Lung microvascular endothelial cell (primary cell): ENCODE data around the gene RAI14. TPM values are rescaled to one million over a fixed set of nuclear protein-coding genes. Genes with fewer than 3 reads are reported as not detected.

Experiments
- DNase-seq, 2 donors: peaks; one replicate each; pipeline versions ENCODE4 v3.0.0 to v3.0.0-alpha.2; 2010; ENCODE audit warnings: low read depth in 2 of 2
- total RNA-seq: library from RNA; depleted of rRNA; stranded (reverse); fragments of >200 nt; gene quantifications from 2 replicates; pipeline ENCODE4 v1.2.1, GENCODE V29; 2014

RAI14 gene
- total RNA-seq, 1 donor from 2014 or later, result 187 TPM

DNA sequence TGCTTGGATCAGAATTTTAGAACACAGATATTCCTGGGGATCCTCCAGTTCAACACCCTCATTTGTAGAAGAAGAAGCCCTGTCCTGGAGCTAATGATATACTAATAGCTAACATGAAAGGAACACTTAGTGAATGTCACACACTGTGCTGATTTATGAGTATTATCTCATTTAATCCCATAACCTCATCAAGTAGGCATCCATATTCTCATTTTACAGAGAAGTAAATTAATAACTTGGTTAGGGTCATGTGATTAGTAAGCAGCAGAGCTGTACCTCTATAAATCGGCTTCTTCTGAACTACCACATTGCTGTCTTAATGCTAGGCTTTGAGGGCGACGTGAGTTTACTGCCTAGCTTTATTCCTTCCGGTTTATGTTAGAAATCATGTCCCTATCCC, 188.9 kb downstream of the RAI14 start:
- no peak for DNase-seq

- no peak for DNase-seq
Measured at GRCh38 chr5:34847056-34847455, 190.9 kb downstream of the RAI14 start.

- no peak for DNase-seq
Measured at GRCh38 chr5:34847552-34847951, 191.4 kb downstream of the RAI14 start.

GRCh38 chr5:34848230-34848629, 192.1 kb downstream of the RAI14 start:
- no peak for DNase-seq

DNA sequence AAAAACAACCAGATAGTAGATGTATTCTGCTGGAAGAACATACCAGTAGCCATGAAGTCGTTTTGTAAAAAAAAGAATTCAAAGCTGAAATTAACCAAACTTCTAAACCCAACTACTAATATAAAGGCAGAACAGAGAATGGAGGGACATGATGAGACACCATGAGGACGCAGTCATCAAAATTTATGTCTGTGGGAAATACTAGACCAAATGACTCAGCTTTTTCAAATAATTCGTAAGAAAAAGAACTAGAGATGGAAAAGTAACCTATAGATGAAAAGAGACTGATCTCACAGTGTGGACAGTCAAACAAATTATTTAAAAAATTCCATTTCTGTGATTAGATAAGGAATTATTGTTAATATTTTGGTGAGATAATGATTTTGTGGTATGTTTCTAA, 193.1 kb downstream of the RAI14 start:
- DNase-seq, result no peak

DNA sequence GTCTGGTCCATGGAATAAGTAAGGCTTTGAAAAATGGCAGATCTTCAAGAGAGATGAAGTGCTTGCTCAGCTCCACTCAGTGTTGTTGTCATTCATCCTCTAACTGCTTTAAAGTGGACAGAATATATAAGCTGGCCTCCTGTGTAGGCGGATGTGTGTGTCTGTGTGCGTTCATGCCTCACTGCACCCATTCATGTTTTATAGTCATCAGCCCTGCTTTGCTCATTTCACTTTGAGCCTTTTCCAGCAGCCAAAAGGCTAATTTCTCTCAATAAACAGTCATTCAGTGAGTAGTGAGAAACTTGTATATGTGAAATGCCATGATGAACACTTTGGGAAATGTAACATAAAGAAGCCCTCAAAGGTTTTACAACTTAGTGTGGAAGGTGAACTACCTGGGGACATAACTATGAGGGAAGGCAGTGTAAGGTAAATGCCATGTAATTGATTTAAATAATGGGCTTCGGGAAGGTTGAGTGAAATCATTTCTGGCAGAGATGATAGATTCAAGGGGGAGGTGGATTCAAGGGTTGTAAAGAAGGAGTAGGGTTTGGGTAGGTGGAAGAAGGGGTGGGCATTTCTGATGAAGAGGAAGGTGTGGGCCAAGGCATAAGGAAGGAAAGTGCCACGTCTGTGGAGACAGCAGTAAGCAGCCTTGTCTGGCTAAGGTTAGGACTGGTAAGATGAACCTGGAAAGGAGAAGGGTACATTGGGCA, 198.5 kb downstream of the RAI14 start:
- DNase-seq, result no peak

- DNase-seq, result no peak
Measured at GRCh38 chr5:34857161-34857560, 201.0 kb downstream of the RAI14 start.

DNA sequence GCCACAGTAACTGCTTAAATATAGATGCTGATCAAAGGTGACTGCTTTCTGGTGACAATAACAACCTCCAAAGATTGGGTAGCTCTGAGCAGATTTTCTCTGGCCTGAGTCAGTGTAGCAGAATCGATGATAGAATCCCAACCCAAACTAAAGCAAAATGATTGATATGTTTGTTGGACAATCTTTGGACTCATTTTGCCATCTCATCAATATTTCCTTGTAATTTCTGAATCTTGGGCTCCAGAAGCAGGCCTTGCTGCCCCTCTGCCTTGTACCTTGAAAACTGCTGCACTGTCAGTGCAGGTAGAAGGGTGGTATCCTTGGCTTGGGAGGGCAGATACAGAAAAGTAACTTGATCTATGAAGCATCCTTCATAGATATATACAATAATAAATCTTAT, 201.8 kb downstream of the RAI14 start:
- no peak for DNase-seq

- no peak for DNase-seq
Measured at GRCh38 chr5:34858790-34859189, 202.7 kb downstream of the RAI14 start.

- DNase-seq, result no peak
Measured at GRCh38 chr5:34859253-34859652, 203.1 kb downstream of the RAI14 start.

GRCh38 chr5:34863946-34864345, 207.8 kb downstream of the RAI14 start:
- peak; percentile 57 to 62 for DNase-seq

- DNase-seq, result no peak
Measured at GRCh38 chr5:34865091-34865490, 209.0 kb downstream of the RAI14 start.

GRCh38 chr5:34866989-34867471, 210.9 kb downstream of the RAI14 start:
- DNase-seq, result no peak

GRCh38 chr5:34867660-34868059, 211.5 kb downstream of the RAI14 start:
- DNase-seq, result no peak

GRCh38 chr5:34868791-34869190, 212.7 kb downstream of the RAI14 start:
- DNase-seq, result no peak

GRCh38 chr5:34869256-34869655, 213.1 kb downstream of the RAI14 start:
- DNase-seq, result no peak

DNA sequence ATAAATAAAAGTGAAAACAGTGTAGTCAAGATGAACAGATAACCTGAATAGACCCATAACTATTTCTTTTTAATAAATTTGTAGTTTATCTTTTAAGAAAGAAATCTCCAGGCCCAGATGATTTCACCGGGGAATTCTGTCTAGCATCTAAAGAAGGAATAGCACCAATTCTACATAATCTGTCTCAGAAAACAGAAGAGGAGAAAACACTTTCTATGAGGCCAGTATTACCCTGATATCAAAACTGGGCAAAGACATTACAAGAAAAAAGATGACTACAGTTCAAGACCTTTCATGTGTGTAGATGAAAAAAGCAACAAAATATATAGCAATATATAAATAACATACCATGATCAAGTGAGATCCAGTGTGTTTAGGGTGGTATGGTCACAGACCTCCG, 214.3 kb downstream of the RAI14 start:
- DNase-seq, result no peak

GRCh38 chr5:34876275-34876674, 220.1 kb downstream of the RAI14 start:
- DNase-seq, result no peak

- DNase-seq, result no peak
Measured at GRCh38 chr5:34881246-34881645, 225.1 kb downstream of the RAI14 start.

Other genes starting within 250 kb of the RAI14 start
- gene TTC23L, start 182.8 kb downstream of the RAI14 start, total RNA-seq, result under 0.01 TPM in 1 of 2 replicates, not detected in the other